GM10266 (cell line): ENCODE data around the gene KERA.

ENCODE experiments used
- DNase-seq: peaks from one replicate; pipeline ENCODE4 v3.0.0; 2012; ENCODE audit errors: extremely low spot score
- CTCF ChIP-seq: IDR thresholded peaks from 2 replicates; pipeline ENCODE4 v1.5.1; 2012; ENCODE audit warnings: mild to moderate bottlenecking, low read depth; ENCODE audit not compliant: control insufficient read depth, insufficient read depth; ENCODE audit errors: missing control alignments

KERA gene

GRCh38 chr12:91001306-91001705, 56.5 kb downstream of the KERA start:
- DNase-seq: no peak
- TF ChIP-seq CTCF: no peak
